Activated naive CD8-positive, alpha-beta T cell treated with anti-CD3 and anti-CD28 coated beads, Interleukin-2, amount 10 ng/mL, durations not matched to agents 7 days and 5 days (primary cell): Measurements from ENCODE around the gene SLC25A1. TPM values are rescaled to one million over a fixed set of nuclear protein-coding genes. Genes with fewer than 3 reads are reported as not detected.

Source experiments
- ATAC-seq: fragments of 150-1000 bp; cut with Tn5 transposase; one replicate; pipeline ENCODE4 v1.10.0; 2021; ENCODE audit warnings: low read depth, moderate library complexity
- POLR2A ChIA-PET: fragments of 350-600 bp; sonication (Branson Sonifier 250); formaldehyde crosslinking; loops from one replicate; lab custom pipeline; 2021; ENCODE audit warnings: antibody characterized with exemption; lab: Charles Lee
- DNase-seq: peaks from one replicate; pipeline ENCODE4 v3.0.0; 2021
- H3K27ac Mint-ChIP-seq: one replicate; pipeline ENCODE4 v1.8.0; 2022; ENCODE audit warnings: mild to moderate bottlenecking, mixed read lengths
- H3K27me3 Mint-ChIP-seq: one replicate; pipeline ENCODE4 v1.8.0; 2022; ENCODE audit warnings: mild to moderate bottlenecking, moderate library complexity, mixed read lengths
- H3K36me3 Mint-ChIP-seq: one replicate; pipeline ENCODE4 v1.8.0; 2021; ENCODE audit warnings: mild to moderate bottlenecking, mixed read lengths
- H3K4me1 Mint-ChIP-seq: one replicate; pipeline ENCODE4 v1.8.0; 2021; ENCODE audit warnings: mixed read lengths
- H3K4me3 Mint-ChIP-seq: one replicate; pipeline ENCODE4 v1.8.0; 2022; ENCODE audit warnings: mild to moderate bottlenecking, moderate library complexity, mixed read lengths
- H3K9me3 Mint-ChIP-seq: one replicate; pipeline ENCODE4 v1.8.0; 2021; ENCODE audit warnings: mixed read lengths
- total RNA-seq, 2 experiments: library from RNA; stranded (reverse); gene quantifications; one replicate each; pipeline ENCODE4 v1.2.3, GENCODE V29; 2021

SLC25A1 gene
- 10 to 100 TPM; 63.2 to 66.3 TPM for total RNA-seq

DNA sequence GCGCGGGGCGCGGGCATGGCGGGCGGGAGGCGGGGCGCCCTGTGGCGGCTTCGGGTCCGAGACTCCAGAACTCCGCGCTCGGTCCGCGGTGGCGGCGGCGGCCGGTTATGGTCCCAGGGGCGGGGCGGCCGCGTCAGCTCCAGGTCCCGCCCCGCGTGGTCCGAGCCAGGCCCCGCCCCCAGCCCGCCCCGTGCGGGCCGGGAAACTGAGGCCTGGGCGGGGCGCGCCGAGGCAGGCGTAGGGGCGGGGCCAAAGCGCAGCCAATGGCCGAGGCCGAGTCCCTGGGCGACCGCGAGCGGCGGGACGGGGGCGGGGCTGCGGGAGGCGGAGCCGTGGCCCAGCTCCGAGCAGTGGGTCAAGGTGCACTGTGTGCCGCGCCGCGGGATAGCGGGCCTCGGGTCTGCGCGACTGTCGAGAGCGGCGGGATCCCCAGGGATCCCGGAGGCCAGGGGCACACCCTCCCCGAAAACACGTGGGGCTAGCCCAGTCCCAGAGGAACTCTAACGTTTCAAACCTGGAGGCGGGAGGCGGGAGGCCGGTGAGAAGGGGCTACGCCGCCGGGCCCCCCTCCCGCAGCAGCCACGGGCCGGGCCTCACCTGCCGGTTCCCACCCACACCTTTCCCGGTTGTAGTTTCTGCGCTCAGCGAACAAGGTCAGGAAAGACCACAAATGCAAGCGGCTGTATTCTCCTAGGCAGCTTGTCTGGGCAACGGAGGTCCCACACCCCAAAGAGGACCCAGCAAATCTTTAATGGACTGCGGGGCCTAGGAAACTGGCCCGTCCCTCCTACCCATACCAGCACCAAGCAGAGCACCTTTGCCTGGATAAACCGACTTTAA, at the start of gene SLC25A1:
Gene SLC25A1, minus strand, starts transcription at position 80 of the 840 bp plus-strand sequence. Its CDS starts 63 bp downstream, at position 17.
- H3K9me3 Mint-ChIP-seq, result no peaks in the 10 kb centered on the region
- H3K36me3 Mint-ChIP-seq, result no peaks in the 10 kb centered on the region
- peaks cover 22% of the 10 kb centered on the region for H3K4me1 Mint-ChIP-seq
- POLR2A ChIA-PET, result interaction anchor here (0.9 to 3.3 kb wide), 6 partner anchors 10 to 302 kb away, joined by 3 to 12 read pairs (median 4); partner anchors contain the start of genes CDC45, DGCR2 and ESS2
- ATAC-seq (peak; percentile 79), DNase-seq (peak; percentile 94)
- peak within 1 kb of the TSS; percentile 48 for H3K27ac Mint-ChIP-seq
- H3K4me3 Mint-ChIP-seq, result peak within 1 kb of the TSS; percentile 80
- H3K27me3 Mint-ChIP-seq, result peaks cover 6% of the 10 kb centered on the region

DNA sequence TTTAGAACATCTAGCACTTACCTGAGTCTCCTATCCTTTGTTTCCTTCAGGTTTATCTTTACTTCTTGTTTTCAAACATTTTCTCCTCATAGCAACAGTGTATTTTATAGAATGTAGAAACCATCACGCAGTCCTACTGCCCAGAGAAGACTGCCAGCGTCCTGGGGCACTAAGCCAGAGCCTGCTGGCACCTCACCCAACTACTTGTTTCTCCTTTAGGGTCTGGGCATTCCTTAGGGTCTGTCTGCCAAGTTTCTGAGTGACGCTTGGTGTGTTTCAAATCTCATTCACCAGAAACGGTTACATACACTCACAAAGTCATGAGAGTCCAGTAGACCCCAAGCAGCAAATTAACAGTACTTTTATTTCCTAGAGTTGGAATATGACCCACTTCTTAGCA, 49.6 kb upstream of the SLC25A1 start:
- Mint-ChIP-seq H3K9me3 (no peaks in the 10 kb centered on the region), H3K4me1 (peaks cover 1% of the 10 kb centered on the region), H3K36me3 (no peaks in the 10 kb centered on the region), H3K27ac (no peak overlapping the region), H3K27me3 (peaks cover 8% of the 10 kb centered on the region), H3K4me3 (no peak overlapping the region)
- no peak for DNase-seq
- POLR2A ChIA-PET, result no interaction called here
- no peak for ATAC-seq

DNA sequence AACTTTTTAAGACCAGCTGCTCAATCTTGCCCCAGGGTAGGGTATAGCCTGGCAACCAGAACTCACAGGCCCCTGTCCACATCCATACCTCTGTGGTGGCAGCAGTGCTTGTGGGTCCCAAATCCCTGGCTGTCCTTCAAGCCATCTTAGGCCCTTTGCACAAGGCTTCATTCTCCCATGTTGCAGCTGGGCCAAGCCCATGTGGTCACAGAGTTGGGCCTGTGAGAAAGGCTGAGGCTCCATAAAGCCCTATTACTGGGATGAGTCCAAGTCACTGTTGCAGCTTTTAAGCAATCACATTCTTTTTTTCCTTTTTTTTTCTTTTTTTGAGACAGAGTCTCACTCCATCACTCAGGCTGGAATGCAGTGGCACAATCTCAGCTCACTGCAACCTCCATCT, 47.9 kb upstream of the SLC25A1 start:
- peaks cover 6% of the 10 kb centered on the region for H3K27me3 Mint-ChIP-seq
- H3K4me3 Mint-ChIP-seq, result no peak overlapping the region
- no peaks in the 10 kb centered on the region for H3K9me3 Mint-ChIP-seq
- no peaks in the 10 kb centered on the region for H3K36me3 Mint-ChIP-seq
- peaks cover 3% of the 10 kb centered on the region for H3K4me1 Mint-ChIP-seq
- no peak for DNase-seq
- POLR2A ChIA-PET, result no interaction called here
- ATAC-seq, result no peak
- no peak overlapping the region for H3K27ac Mint-ChIP-seq

DNA sequence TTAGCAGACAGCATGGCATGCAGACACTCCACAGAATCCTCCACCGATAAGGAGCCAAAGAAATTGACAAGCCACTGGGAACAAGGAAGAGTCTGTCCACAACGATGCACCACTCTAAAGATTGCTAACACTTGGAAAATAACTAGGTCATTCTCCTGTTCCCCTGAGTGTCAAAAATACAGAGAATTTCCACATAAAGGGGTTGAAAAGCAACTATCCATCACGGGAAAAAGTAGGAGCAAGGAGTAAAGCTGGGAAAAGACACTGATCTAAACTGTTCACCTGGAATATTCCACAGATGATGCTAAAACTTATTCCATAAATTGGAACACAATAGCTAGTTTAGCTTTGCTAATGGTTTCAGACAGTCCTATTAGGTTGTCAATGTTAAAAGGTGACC, 47.0 kb upstream of the SLC25A1 start:
- no peaks in the 10 kb centered on the region for H3K27me3 Mint-ChIP-seq
- no peak for DNase-seq
- no peak overlapping the region for H3K4me3 Mint-ChIP-seq
- POLR2A ChIA-PET, result no interaction called here
- H3K4me1 Mint-ChIP-seq, result peaks cover 3% of the 10 kb centered on the region
- H3K36me3 Mint-ChIP-seq, result no peaks in the 10 kb centered on the region
- H3K27ac Mint-ChIP-seq, result no peak overlapping the region
- no peak for ATAC-seq
- H3K9me3 Mint-ChIP-seq, result no peaks in the 10 kb centered on the region

DNA sequence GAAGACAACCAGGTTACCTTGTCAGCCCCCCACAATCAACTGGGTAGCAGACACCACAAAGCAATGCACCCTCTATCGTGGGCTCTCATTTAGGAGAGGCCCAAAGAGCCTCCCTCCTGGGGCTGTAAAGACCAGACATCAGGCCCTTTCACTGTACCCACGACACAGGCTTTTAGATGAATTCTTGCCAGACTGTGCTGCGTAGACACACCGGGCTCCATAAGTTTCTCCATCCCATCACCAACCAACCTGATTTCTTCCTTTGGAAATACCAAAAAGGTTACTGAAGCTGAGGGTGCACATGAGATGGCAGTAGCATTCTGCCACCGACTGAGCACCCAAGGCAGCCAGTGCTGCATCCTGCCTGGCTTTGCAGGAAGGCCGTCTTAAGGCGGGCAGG, 46.4 kb upstream of the SLC25A1 start:
- no peak for DNase-seq
- no peaks in the 10 kb centered on the region for H3K36me3 Mint-ChIP-seq
- POLR2A ChIA-PET, result no interaction called here
- ATAC-seq, result no peak
- H3K9me3 Mint-ChIP-seq, result no peaks in the 10 kb centered on the region
- no peak overlapping the region for H3K27ac Mint-ChIP-seq
- H3K27me3 Mint-ChIP-seq, result no peaks in the 10 kb centered on the region
- peaks cover 3% of the 10 kb centered on the region for H3K4me1 Mint-ChIP-seq
- H3K4me3 Mint-ChIP-seq, result no peak overlapping the region

DNA sequence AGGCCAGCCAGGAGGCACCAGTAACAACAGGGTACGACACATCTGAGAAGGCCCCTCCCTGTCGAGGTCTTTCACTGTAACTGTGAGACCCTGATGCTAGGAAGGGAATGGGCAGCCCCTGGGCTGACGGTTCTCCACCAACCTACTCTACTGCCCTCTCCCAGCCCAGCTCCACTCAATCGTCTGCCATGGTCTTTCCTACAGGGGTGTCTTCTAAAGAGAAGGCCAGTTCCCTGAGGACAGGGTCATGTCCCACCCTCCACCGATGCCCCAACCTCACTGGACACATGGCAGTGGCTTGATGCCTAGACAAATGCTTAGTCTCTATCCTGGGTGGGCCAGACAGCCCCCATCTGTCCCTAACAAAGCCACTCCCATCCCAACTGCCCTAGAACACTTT, 46.0 kb upstream of the SLC25A1 start:
- no peaks in the 10 kb centered on the region for H3K36me3 Mint-ChIP-seq
- H3K4me1 Mint-ChIP-seq, result peaks cover 3% of the 10 kb centered on the region
- H3K27ac Mint-ChIP-seq, result no peak overlapping the region
- no peaks in the 10 kb centered on the region for H3K27me3 Mint-ChIP-seq
- no peak for ATAC-seq
- no peak for DNase-seq
- POLR2A ChIA-PET, result no interaction called here
- H3K9me3 Mint-ChIP-seq, result no peaks in the 10 kb centered on the region
- no peak overlapping the region for H3K4me3 Mint-ChIP-seq

DNA sequence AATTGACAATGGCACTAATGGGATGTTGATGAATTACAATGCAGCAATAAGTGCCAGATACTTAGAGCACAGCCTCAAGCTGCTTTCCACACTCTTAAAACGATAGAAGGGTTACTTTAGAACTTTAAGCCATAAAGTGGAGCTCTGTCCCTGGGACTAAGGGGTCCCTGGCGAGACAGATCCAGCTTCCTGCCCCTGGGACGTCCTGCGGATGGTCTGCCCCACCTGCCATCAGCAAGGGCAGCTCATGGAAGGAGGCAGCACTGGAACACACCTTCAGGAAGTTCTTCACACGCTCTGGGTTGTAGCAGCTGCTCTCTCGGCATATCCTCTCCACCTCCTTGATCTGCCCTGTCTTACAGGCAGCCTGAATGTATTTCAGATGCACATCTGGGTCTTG, 45.1 kb upstream of the SLC25A1 start:
- POLR2A ChIA-PET, result no interaction called here
- H3K4me1 Mint-ChIP-seq, result peaks cover 3% of the 10 kb centered on the region
- DNase-seq, result no peak
- H3K27me3 Mint-ChIP-seq, result no peaks in the 10 kb centered on the region
- no peak for ATAC-seq
- H3K4me3 Mint-ChIP-seq, result no peak overlapping the region
- H3K36me3 Mint-ChIP-seq, result no peaks in the 10 kb centered on the region
- no peak overlapping the region for H3K27ac Mint-ChIP-seq
- no peaks in the 10 kb centered on the region for H3K9me3 Mint-ChIP-seq

DNA sequence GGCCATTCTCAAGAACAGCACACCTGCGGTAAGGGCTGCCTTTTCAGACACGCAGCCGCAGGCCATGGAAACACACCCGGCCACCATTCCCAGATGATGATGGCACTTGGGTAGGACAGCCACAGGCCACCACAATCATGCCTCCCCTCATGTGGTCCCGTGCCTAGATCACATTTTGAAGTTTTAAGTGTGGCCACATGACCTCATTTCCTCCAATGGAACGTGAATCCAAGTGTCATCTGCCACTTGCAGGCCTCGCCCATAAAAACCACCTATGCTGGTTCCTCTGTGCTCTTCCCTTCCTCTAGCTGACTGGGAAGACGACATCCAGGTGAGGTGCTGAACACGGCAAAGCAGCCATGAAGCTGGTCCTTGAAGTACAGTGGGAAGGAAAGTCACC, 44.6 kb upstream of the SLC25A1 start:
- H3K4me3 Mint-ChIP-seq, result no peak overlapping the region
- ATAC-seq, result no peak
- no peaks in the 10 kb centered on the region for H3K27me3 Mint-ChIP-seq
- no peak for DNase-seq
- H3K36me3 Mint-ChIP-seq, result no peaks in the 10 kb centered on the region
- H3K4me1 Mint-ChIP-seq, result peaks cover 5% of the 10 kb centered on the region
- H3K9me3 Mint-ChIP-seq, result no peaks in the 10 kb centered on the region
- no peak overlapping the region for H3K27ac Mint-ChIP-seq
- POLR2A ChIA-PET, result no interaction called here

DNA sequence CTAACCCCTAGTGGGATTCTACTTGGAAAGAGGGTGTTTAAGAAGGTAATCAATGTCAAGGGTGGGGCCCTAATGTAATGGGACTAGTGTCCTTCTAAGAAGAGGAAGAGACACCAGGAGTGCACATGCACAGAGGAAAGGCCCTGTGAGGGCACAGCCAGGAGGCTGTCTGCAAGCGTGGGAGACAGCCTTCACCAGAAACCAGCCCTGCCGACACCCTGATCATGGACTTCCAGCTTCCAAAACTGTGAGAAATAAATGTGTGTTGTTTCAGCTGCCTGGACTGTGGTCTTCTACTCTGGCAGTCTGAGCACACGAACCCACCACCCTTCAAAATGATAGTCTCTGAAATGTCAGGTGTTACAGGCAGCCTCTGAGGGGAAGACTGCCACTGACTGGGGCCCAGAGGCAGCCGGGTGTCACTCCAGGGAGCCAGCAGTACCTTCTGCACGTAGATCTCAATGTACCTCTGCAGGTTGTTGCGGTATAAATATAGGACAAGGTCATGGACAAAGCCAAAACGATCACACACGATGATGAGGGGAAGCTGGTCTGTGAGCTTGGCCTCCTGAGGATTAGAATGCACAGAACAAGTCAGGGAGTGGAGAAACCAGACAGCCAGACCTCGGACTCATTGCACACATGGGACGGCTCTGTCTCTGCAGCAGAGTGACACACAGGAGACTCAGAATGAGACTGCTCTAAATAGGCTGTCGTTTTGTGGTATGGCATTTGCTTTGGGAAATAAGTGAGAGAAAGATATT, 43.9 kb upstream of the SLC25A1 start:
- H3K27me3 Mint-ChIP-seq, result no peaks in the 10 kb centered on the region
- DNase-seq (no peak), ATAC-seq (no peak)
- POLR2A ChIA-PET, result no interaction called here
- no peak overlapping the region for H3K27ac Mint-ChIP-seq
- no peak overlapping the region for H3K4me3 Mint-ChIP-seq
- peaks cover 8% of the 10 kb centered on the region for H3K4me1 Mint-ChIP-seq
- no peaks in the 10 kb centered on the region for H3K9me3 Mint-ChIP-seq
- H3K36me3 Mint-ChIP-seq, result no peaks in the 10 kb centered on the region

DNA sequence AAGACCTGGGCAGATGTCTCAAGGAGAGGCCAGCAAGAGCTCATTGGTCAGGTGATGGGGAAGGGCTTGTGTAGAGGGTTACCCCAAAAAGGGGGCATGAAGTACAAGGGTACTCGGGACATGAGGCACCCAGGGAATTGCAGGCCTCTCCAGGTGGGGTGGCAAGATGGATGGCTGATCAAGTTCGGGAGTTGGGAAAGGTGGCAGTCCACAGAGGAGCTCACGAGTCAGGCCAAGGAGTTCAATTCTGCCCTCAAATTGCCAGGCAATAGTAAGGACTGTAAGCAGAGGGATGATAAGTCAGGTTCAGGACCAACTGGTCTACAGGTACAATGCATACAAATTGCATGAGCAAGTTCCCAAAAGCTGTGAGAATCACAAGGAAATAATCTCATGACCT, 42.3 kb upstream of the SLC25A1 start:
- H3K9me3 Mint-ChIP-seq, result no peaks in the 10 kb centered on the region
- ATAC-seq (no peak), DNase-seq (no peak)
- H3K36me3 Mint-ChIP-seq, result no peaks in the 10 kb centered on the region
- POLR2A ChIA-PET, result no interaction called here
- no peak overlapping the region for H3K4me3 Mint-ChIP-seq
- no peaks in the 10 kb centered on the region for H3K27me3 Mint-ChIP-seq
- no peak overlapping the region for H3K27ac Mint-ChIP-seq
- H3K4me1 Mint-ChIP-seq, result peaks cover 8% of the 10 kb centered on the region

DNA sequence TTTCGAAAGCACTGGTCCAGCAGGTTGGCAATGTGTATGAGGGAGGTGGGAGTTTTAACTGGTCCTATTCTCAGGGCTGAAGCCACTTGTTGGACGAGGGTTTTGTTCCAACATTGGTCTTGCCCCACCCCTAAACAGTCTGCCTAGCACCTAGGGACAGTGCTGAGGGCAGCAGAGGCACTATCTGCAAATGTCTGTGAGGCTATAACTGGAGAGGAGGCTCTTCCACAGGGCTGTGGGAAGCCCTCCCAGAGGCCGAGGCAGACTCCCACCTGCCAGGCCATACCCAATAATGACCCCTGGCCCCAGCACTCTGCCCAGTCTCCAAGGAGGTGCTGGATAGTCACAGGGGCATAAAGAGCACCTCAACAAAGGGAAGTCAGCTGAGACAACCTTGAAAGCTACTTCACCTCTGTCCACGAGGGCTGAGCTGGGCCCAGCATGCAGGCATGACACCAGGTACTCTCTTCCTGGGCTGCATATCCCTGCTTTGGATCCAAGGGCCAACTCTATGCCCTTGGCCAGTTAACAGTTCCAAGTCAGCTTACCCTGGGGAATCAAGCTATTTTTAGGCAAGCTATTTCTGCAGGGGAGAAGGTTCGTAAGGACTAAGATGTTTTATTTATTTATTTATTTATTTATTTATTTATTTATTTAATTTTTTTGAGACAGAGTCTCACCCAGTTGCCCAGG, 40.2 kb upstream of the SLC25A1 start:
- POLR2A ChIA-PET, result interaction anchor here (0.6 to 2.0 kb wide), 2 partner anchors 216 to 261 kb away, joined by 4 to 6 read pairs; partner anchors contain the start of genes CDC45 and UFD1
- ATAC-seq, result no peak
- Mint-ChIP-seq H3K4me1 (peaks cover 8% of the 10 kb centered on the region), H3K36me3 (no peaks in the 10 kb centered on the region), H3K4me3 (no peak overlapping the region), H3K27ac (no peak overlapping the region), H3K27me3 (peaks cover 3% of the 10 kb centered on the region), H3K9me3 (no peaks in the 10 kb centered on the region)
- no peak for DNase-seq

DNA sequence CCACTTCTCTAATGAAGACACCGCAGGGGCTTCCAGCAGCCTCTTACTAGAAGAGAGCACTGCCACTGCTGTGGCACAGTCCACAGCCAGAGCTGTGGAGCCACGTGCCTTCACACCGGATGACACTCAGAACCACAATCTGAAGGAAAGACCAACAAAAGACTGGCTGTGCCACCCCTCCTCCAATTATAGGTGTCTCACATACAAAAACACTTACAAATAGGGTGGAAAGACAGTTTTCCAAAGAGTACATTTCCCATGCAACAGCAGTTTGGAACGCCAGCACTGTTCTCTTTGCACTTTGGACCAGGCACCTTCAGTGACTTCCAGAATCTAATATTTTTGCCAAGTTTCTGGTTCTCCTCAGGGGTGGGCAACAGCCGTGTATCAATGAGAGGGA, 38.0 kb upstream of the SLC25A1 start:
- no peaks in the 10 kb centered on the region for H3K36me3 Mint-ChIP-seq
- H3K9me3 Mint-ChIP-seq, result no peaks in the 10 kb centered on the region
- POLR2A ChIA-PET, result no interaction called here

DNA sequence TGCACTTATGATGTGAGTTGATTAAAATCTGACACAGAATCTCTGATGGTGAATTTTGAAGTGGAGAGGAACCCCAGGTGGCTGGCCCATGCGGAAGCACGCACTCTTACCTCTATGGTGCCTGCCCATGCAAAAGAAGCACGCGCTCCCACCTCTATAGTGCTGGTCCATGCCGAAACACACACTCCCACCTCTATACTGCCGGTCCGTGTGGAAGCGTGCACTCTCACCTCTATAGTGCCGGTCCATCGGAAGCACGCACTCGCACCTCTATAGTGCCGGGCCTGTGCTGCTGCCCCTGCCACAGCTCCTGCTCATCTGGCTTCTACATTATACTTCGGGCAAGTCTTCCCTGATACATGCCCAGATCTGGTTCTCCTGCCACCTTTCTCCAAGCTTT, 36.8 kb upstream of the SLC25A1 start:
- Mint-ChIP-seq H3K4me3 (no peak overlapping the region), H3K27me3 (peaks cover 23% of the 10 kb centered on the region), H3K4me1 (peaks cover 6% of the 10 kb centered on the region), H3K9me3 (no peaks in the 10 kb centered on the region), H3K27ac (no peak overlapping the region), H3K36me3 (no peaks in the 10 kb centered on the region)
- no peak for DNase-seq
- POLR2A ChIA-PET, result no interaction called here
- ATAC-seq, result no peak

More for the DNA sequence above, 38.0 kb upstream of the SLC25A1 start:
- Mint-ChIP-seq H3K4me3 (no peak overlapping the region), H3K27ac (no peak overlapping the region), H3K4me1 (peaks cover 6% of the 10 kb centered on the region), H3K27me3 (peaks cover 16% of the 10 kb centered on the region)
- DNase-seq (no peak), ATAC-seq (no peak)
